BE2C (cell line): ENCODE measurements around the gene RANBP1.

ENCODE experiments used
- DNase-seq: peaks from one replicate; pipeline ENCODE4 v3.0.0-alpha.2; 2020
- H3K27me3 ChIP-seq: fragments of 250-450 bp; sonication (Bioruptor Pico); 2 replicates; pipeline ENCODE4 v1.5.1; 2020; ENCODE audit warnings: mild to moderate bottlenecking
- H3K36me3 ChIP-seq: fragments of 250-450 bp; sonication (Bioruptor Pico); 2 replicates; pipeline ENCODE4 v1.5.1; 2020; ENCODE audit warnings: mild to moderate bottlenecking
- H3K4me1 ChIP-seq: fragments of 250-450 bp; sonication (Bioruptor Pico); 2 replicates; pipeline ENCODE4 v1.5.1; 2020
- H3K4me3 ChIP-seq: 2 replicates; pipeline ENCODE4 v1.5.1; 2011; ENCODE audit warnings: low read depth, low read length
- H3K9me3 ChIP-seq: fragments of 250-450 bp; sonication (Bioruptor Pico); 2 replicates; pipeline ENCODE4 v1.5.1; 2020
- TF ChIP-seq, protein P1 (sequence below): IDR thresholded peaks from 2 replicates; pipeline ENCODE4 v1.5.1; 2012; ENCODE audit warnings: mild to moderate bottlenecking, low read depth, low read length

The RANBP1 gene

DNA sequence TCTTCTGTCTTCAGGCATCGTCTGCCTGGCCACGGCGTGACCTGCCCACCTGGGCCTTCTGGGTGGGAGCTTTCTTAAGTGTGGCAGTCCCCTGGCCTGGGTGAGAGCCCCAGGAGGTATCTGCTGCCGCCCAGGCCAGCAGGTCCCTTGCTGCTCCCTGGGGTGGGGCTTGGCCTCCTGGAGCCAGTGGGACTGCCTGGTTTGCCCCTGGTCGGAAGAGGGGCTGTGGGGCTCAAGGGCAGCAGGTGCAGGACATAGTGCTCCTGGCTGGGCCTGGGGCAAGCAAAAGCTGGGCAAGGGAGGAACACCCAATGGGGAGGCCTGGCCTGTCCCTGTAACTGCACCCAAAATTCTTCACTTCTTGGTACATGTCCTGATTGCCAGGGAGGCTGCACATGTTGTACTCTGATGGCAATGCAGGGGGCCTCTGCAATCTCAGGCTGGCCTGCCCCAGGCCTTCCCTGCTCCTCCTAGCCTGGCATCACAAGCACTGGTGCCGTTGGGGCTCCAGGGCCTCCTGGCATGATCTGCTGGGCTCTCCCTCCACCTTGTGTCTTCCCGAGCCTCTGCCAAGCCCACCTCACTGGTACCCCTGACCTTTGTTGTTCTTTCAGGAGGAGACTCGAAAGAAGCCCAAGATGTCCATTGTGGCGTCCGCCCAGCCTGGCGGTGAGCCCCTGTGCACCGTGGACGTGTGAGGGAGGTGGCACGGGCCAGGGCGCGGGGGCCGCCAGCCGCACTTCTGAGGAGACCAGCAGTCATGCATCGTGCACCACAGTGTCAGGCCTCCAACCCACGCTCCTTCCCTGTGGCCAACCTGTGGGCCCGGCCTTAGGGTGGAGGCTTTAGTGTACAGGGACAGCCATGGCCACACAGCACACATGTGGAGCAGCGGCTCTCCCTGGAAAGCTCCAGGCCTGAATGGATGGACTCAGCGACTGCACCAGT lies 6.2 kb upstream of the RANBP1 start:
- H3K9me3 ChIP-seq = no peaks in the 10 kb centered on the region
- TF ChIP-seq, protein P1, sequence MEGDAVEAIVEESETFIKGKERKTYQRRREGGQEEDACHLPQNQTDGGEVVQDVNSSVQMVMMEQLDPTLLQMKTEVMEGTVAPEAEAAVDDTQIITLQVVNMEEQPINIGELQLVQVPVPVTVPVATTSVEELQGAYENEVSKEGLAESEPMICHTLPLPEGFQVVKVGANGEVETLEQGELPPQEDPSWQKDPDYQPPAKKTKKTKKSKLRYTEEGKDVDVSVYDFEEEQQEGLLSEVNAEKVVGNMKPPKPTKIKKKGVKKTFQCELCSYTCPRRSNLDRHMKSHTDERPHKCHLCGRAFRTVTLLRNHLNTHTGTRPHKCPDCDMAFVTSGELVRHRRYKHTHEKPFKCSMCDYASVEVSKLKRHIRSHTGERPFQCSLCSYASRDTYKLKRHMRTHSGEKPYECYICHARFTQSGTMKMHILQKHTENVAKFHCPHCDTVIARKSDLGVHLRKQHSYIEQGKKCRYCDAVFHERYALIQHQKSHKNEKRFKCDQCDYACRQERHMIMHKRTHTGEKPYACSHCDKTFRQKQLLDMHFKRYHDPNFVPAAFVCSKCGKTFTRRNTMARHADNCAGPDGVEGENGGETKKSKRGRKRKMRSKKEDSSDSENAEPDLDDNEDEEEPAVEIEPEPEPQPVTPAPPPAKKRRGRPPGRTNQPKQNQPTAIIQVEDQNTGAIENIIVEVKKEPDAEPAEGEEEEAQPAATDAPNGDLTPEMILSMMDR = no peak
- H3K27me3 ChIP-seq = no peaks in the 10 kb centered on the region
- no peak for DNase-seq
- no peaks in the 10 kb centered on the region for H3K4me1 ChIP-seq
- no peak overlapping the region for H3K4me3 ChIP-seq
- peaks cover 98% of the 10 kb centered on the region for H3K36me3 ChIP-seq

- TF ChIP-seq, protein P1 = no peak
- Histone ChIP-seq H3K9me3 (no peaks in the 10 kb centered on the region), H3K4me1 (no peaks in the 10 kb centered on the region), H3K27me3 (no peaks in the 10 kb centered on the region), H3K36me3 (peaks cover 98% of the 10 kb centered on the region), H3K4me3 (no peak overlapping the region)
- DNase-seq = no peak
These were observed 5.4 kb upstream of the RANBP1 start for GRCh38 chr22:20110359-20110985.

DNA sequence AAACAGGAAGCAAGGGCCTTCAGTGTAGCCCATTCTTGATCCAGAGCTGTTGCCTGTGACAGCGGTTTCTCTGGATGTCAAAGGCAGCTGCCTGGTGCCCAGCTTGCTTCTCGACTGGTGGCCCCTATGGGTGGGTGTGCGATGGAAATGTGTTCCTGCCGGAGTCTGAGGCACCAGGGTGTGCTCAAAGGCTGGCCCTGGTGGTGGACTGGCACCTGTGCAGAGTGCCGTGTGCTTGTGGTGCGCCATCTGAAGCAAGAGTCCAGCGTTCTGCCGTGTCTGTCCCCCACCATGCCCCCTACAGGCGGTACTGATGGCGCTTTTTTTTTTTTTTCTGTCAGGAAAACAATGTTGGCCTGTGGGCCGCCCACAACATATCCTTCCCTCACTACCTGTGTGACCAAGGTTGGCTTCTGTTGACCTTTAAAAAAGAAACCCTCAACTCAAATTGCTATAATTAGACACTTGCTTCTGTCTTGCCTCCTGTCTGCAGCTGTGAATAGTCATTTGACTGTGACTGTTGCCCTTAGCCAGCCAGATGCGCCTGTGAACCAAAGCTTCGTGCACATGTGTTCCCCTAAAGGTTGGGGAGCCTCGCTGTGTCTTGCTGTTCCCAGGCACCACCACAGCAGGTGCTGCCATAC lies 4.7 kb upstream of the RANBP1 start:
- no peak overlapping the region for H3K4me3 ChIP-seq
- H3K4me1 ChIP-seq = no peaks in the 10 kb centered on the region; the same call in 1 of the 2 replicates
- peaks cover 98% of the 10 kb centered on the region for H3K36me3 ChIP-seq
- no peaks in the 10 kb centered on the region for H3K9me3 ChIP-seq
- no peaks in the 10 kb centered on the region for H3K27me3 ChIP-seq
- TF ChIP-seq, protein P1 = peak; percentile 81
- DNase-seq = peak; percentile 74

GRCh38 chr22:20111689-20112622 lies 3.9 kb upstream of the RANBP1 start:
- H3K9me3 ChIP-seq = no peaks in the 10 kb centered on the region
- no peaks in the 10 kb centered on the region for H3K27me3 ChIP-seq
- no peaks in the 10 kb centered on the region; the same call in 1 of the 2 replicates for H3K4me1 ChIP-seq
- H3K36me3 ChIP-seq = peaks cover 90% of the 10 kb centered on the region
- no peak for DNase-seq
- TF ChIP-seq, protein P1 = no peak
- no peak overlapping the region for H3K4me3 ChIP-seq

DNA sequence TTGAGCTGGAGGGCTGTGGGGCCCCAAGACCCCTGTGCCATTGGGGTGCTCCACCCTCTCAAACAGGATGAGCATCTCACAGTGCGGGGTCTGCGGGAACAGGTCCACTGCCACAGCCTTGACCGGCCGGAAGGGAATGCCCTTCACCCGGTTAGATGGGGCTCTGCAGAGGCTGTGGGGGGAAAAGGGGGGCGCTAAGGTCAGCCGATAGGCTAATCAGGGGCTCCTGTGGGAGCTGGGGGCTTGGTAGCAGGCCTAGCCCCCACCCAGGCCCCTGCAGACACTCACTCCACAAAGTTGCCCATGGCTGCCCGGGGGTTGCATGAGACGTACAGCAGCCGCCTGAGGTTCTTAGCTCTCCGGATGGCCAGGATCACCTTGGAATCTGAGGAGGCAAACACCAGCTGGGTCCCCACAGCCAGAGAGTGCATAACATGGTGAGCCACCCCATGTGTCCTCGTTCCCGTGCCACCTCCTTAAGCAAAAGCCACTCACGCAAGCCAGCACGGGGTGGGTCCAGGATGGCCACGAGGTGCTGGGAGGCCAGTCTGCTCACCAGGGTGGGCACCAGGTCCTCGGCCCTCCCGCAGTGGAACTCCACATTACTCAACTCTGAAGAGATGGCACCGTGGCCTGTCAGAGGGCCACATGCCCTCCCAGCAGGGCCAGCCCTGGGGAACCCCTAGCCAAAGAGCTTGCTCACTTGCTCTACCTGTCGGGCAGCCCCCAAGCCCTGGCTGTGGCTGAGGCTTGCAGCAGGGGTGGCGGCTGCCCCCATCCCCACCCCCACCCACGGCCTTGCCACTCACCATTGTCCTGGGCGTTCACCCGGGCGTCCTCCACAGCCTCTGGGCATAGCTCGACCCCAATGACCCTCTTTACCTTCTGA lies 3.0 kb upstream of the RANBP1 start:
- DNase-seq = no peak
- Histone ChIP-seq H3K4me1 (no peaks in the 10 kb centered on the region; the same call in 1 of the 2 replicates), H3K9me3 (no peaks in the 10 kb centered on the region), H3K27me3 (no peaks in the 10 kb centered on the region), H3K4me3 (no peak overlapping the region), H3K36me3 (peaks cover 83% of the 10 kb centered on the region)
- TF ChIP-seq, protein P1 = no peak
